Activated CD8-positive, alpha-beta T cell treated with anti-CD3 and anti-CD28 coated beads for 36 hours (primary cell): ENCODE data around the gene ZNF654. TPM values are rescaled to one million over a fixed set of nuclear protein-coding genes. Genes with fewer than 3 reads are reported as not detected.
A peak's percentile ranks its signal among the peaks of the same experiment; 100 is the strongest.

Source experiments
- ATAC-seq: fragments of 200-7000 bp; cut with Tn5 transposase; one replicate; pipeline ENCODE4 v1.10.0; 2021; ENCODE audit warnings: mild to moderate bottlenecking, moderate library complexity
- CTCF ChIA-PET: fragments of 350-600 bp; sonication (Branson Sonifier 250); formaldehyde crosslinking; loops from one replicate; lab custom pipeline; 2021; ENCODE audit warnings: antibody characterized with exemption; lab: Charles Lee
- POLR2A ChIA-PET: fragments of 350-600 bp; sonication (Branson Sonifier 250); formaldehyde crosslinking; loops from one replicate; lab custom pipeline; 2021; ENCODE audit warnings: antibody characterized with exemption; lab: Charles Lee
- DNase-seq: peaks from one replicate; pipeline ENCODE4 v3.0.0-alpha.2; 2020
- H3K27ac Mint-ChIP-seq: one replicate; pipeline ENCODE4 v1.8.0; 2021; ENCODE audit warnings: mild to moderate bottlenecking, mixed read lengths
- H3K27me3 Mint-ChIP-seq: one replicate; pipeline ENCODE4 v1.8.0; 2021; ENCODE audit warnings: mixed read lengths
- H3K36me3 Mint-ChIP-seq: one replicate; pipeline ENCODE4 v1.8.0; 2021; ENCODE audit warnings: low read depth, mixed read lengths
- H3K4me1 Mint-ChIP-seq: one replicate; pipeline ENCODE4 v1.8.0; 2021; ENCODE audit warnings: low read depth, mixed read lengths
- H3K4me3 Mint-ChIP-seq: one replicate; pipeline ENCODE4 v1.8.0; 2021; ENCODE audit warnings: mild to moderate bottlenecking, moderate library complexity, mixed read lengths
- H3K9me3 Mint-ChIP-seq: one replicate; pipeline ENCODE4 v1.8.0; 2021; ENCODE audit warnings: mixed read lengths
- CTCF ChIP-seq: fragments of 200-600 bp; IDR thresholded peaks from one replicate; pipeline ENCODE4 v1.8.0; 2022; ENCODE audit warnings: antibody characterized with exemption, mild to moderate bottlenecking
- intact Hi-C: fragments of 100-400 bp; cut with micrococcal nuclease; formaldehyde crosslinking; loops from one replicate; pipeline ENCODE4 v1.10.0; 2022
- total RNA-seq, 2 experiments: library from RNA; stranded (reverse); gene quantifications; one replicate each; pipeline ENCODE4 v1.2.3, GENCODE V29; 2021

The ZNF654 gene
- total RNA-seq, 2 experiments from 2014 or later, result 20.2 to 21.0 TPM

DNA sequence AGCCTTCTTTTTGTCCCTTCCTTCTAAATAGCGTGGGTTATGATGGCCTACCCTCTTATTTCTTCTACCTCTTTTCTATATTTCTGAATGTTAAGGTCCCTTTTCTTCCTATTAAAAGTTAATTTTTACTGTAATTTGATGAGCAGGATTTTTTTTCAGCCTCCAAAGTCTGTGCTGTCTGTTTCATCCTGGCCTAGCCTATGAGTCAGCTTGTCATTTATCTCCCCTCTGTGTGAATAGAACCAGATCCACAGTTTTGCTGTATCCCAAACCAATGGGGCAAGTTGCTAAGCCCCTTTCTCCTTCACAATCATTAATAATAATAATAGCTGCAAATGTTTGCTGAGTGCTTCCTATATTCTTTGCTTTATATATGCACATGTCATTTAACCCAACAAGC is 72.6 kb downstream of the ZNF654 start:
- Mint-ChIP-seq H3K9me3 (no peaks in the 10 kb centered on the region), H3K36me3 (peaks cover 12% of the 10 kb centered on the region), H3K4me1 (peaks cover 14% of the 10 kb centered on the region), H3K4me3 (no peak overlapping the region), H3K27me3 (no peaks in the 10 kb centered on the region), H3K27ac (no peak overlapping the region)
- ChIA-PET POLR2A (interaction anchor here (1.1 to 3.1 kb wide), 2 partner anchors 15 to 17 kb away, joined by 5 to 11 read pairs; no protein-coding TSS in a partner anchor), CTCF (interaction anchor here (0.9 to 4.2 kb wide), 5 partner anchors 8 to 100 kb away, joined by 3 to 19 read pairs (median 4); no protein-coding TSS in a partner anchor)
- intact Hi-C loops, result no loop called here
- DNase-seq (no peak), ATAC-seq (no peak)
- TF ChIP-seq CTCF, result no peak

- ATAC-seq (no peak), DNase-seq (no peak)
- H3K27me3 Mint-ChIP-seq, result no peaks in the 10 kb centered on the region
- H3K4me1 Mint-ChIP-seq, result peaks cover 7% of the 10 kb centered on the region
- H3K36me3 Mint-ChIP-seq, result peaks cover 15% of the 10 kb centered on the region
- no peaks in the 10 kb centered on the region for H3K9me3 Mint-ChIP-seq
- intact Hi-C loops, result no loop called here
- POLR2A ChIA-PET, result interaction anchor here (1.1 to 3.1 kb wide), 2 partner anchors 14 to 15 kb away, joined by 5 to 11 read pairs; no protein-coding TSS in a partner anchor
- H3K4me3 Mint-ChIP-seq, result no peak overlapping the region
- CTCF ChIA-PET, result interaction anchor here (0.9 to 4.2 kb wide), 6 partner anchors 9 to 101 kb away, joined by 3 to 19 read pairs (median 4); partner anchors contain the start of gene C3orf38
- H3K27ac Mint-ChIP-seq, result no peak overlapping the region
- TF ChIP-seq CTCF, result no peak
These were observed 73.8 kb downstream of the ZNF654 start for GRCh38 chr3:88132894-88133293.

- intact Hi-C loops, result no loop called here
- CTCF ChIA-PET, result interaction anchor here (1.9 to 4.2 kb wide), 3 partner anchors 11 to 21 kb away, joined by 5 to 19 read pairs (median 12); partner anchors contain the start of gene C3orf38
- ATAC-seq (no peak), DNase-seq (no peak)
- Mint-ChIP-seq H3K27me3 (no peaks in the 10 kb centered on the region), H3K27ac (no peak overlapping the region), H3K4me1 (peaks cover 7% of the 10 kb centered on the region), H3K9me3 (no peaks in the 10 kb centered on the region), H3K4me3 (no peak overlapping the region), H3K36me3 (peaks cover 16% of the 10 kb centered on the region)
- no peak for TF ChIP-seq CTCF
- POLR2A ChIA-PET, result interaction anchor here (3.1 kb wide), 1 partner anchor 15 kb away, joined by 11 read pairs; no protein-coding TSS in a partner anchor
These were observed 74.7 kb downstream of the ZNF654 start for GRCh38 chr3:88133711-88134263.

DNA sequence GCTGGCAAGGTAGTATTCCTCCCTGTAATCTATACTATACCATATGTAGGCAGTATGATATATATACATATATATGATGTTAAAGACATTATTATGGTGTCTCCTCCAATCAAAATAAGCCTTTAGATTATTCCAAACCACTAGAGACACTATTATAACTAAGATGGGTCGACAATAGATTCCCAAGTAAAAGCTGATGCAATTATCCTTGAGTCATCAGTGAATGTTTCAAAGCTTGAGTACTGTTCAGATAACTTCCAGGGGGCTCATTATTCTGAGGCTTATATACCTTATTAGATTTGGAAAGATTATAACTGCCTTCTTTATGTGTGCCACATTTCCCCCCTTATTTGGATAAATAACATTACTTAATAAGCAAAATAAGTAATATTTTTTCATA is 78.8 kb downstream of the ZNF654 start:
- peaks cover 30% of the 10 kb centered on the region for H3K36me3 Mint-ChIP-seq

More for the DNA sequence above, 78.8 kb downstream of the ZNF654 start:
- Mint-ChIP-seq H3K4me1 (peaks cover 13% of the 10 kb centered on the region), H3K27ac (peak overlapping the region; percentile 49), H3K4me3 (no peak overlapping the region), H3K27me3 (no peaks in the 10 kb centered on the region), H3K9me3 (no peaks in the 10 kb centered on the region)
- intact Hi-C loops, result no loop called here
- ATAC-seq (no peak), DNase-seq (no peak)
- no peak for TF ChIP-seq CTCF
- CTCF ChIA-PET, result no interaction called here
- POLR2A ChIA-PET, result interaction anchor here (1.3 to 1.5 kb wide), 2 partner anchors 10 to 12 kb away, joined by 5 read pairs; partner anchors contain the start of gene C3orf38
